ENCODE data around the gene FOLR1.

FOLR1 gene

GRCh38 chr11:72224564-72225410 is 32.8 kb downstream of the FOLR1 start, which contains the start of gene INPPL1:
Gene INPPL1, plus strand, starts transcription at chr11:72224767. Its CDS starts 218 bp downstream, at chr11:72224985.
- DNase-seq, result no peak

- DNase-seq, result no peak
Measured at GRCh38 chr11:72225411-72225951, 33.5 kb downstream of the FOLR1 start.

GRCh38 chr11:72226701-72227100 is 34.8 kb downstream of the FOLR1 start:
- DNase-seq, result peak; percentile 22

GRCh38 chr11:72227316-72228228 is 35.6 kb downstream of the FOLR1 start:
- peak; percentile 89 for DNase-seq

- DNase-seq, result peak; percentile 50
Measured at GRCh38 chr11:72228229-72228843, 36.4 kb downstream of the FOLR1 start.

- no peak for DNase-seq
Measured at GRCh38 chr11:72228844-72229231, 36.9 kb downstream of the FOLR1 start.

GRCh38 chr11:72229336-72229924 is 37.5 kb downstream of the FOLR1 start:
- no peak for DNase-seq

GRCh38 chr11:72229925-72230763 is 38.2 kb downstream of the FOLR1 start:
- DNase-seq, result no peak

GRCh38 chr11:72230764-72231365 is 38.9 kb downstream of the FOLR1 start:
- DNase-seq, result no peak

- no peak for DNase-seq
Measured at GRCh38 chr11:72231396-72232259, 39.7 kb downstream of the FOLR1 start.

GRCh38 chr11:72232260-72233055 is 40.5 kb downstream of the FOLR1 start:
- DNase-seq, result no peak

- DNase-seq, result no peak
Measured at GRCh38 chr11:72233056-72233772, 41.3 kb downstream of the FOLR1 start.

- DNase-seq, result no peak
Measured at GRCh38 chr11:72233773-72234513, 42.0 kb downstream of the FOLR1 start.

GRCh38 chr11:72234514-72234830 is 42.5 kb downstream of the FOLR1 start:
- DNase-seq, result no peak

GRCh38 chr11:72234920-72235319 is 43.0 kb downstream of the FOLR1 start:
- no peak for DNase-seq

GRCh38 chr11:72235351-72236057 is 43.6 kb downstream of the FOLR1 start:
- no peak for DNase-seq

- no peak for DNase-seq
Measured at GRCh38 chr11:72236083-72236697, 44.2 kb downstream of the FOLR1 start.

Measured in NCI-H1436 (cell line).